ENCODE measurements around the gene IDH2.

GRCh38 chr15:90095521-90095959 lies 6.7 kb downstream of the IDH2 start:
- no peak for TF ChIP-seq CTCF (IDR thresholded peaks at IDR 0.05; ENCODE audit: low read depth, low read length)
- no peak for TF ChIP-seq POLR2A (IDR thresholded peaks at IDR 0.05; ENCODE audit: extremely low read depth, insufficient read length)
- TF ChIP-seq MAX (IDR thresholded peaks at IDR 0.05; ENCODE audit: low read depth, low read length), result no peak
- no peak for TF ChIP-seq MYC (IDR thresholded peaks at IDR 0.05; ENCODE audit: low read depth, low read length)

All from NB4 (cell line).